ENCODE results near the gene CFAP298. TPM values are rescaled to one million over a fixed set of nuclear protein-coding genes. Genes with fewer than 3 reads are reported as not detected.

Gene CFAP298
- polyA plus RNA-seq, 1 of the 3 experiments (the other 2 are of a cell fraction): 57.8 TPM

- CTCF ChIA-PET: interaction anchor here (1.0 to 2.3 kb wide), 2 partner anchors 40 to 157 kb away, joined by 4 to 6 read pairs; no protein-coding TSS in a partner anchor
These were observed 51.3 kb downstream of the CFAP298 start for GRCh38 chr21:32560896-32561295.

More at GRCh38 chr21:32560896-32561295, 51.3 kb downstream of the CFAP298 start:
- Histone ChIP-seq H3K9me3 (peaks cover 10% of the 10 kb centered on the region; the same call in 1 of the 2 replicates), H3K9ac (no peak overlapping the region), H2AFZ (ENCODE audit: low read depth) (no peak overlapping the region), H3K27ac (ENCODE audit: low read depth in 2 of 2, low read length in 1 of 2) (no peak overlapping the region), H3K4me2 (no peak overlapping the region), H4K20me1 (ENCODE audit: insufficient read depth) (no peaks in the 10 kb centered on the region), H3K4me3 (ENCODE audit: low read depth in 2 of 2, low read length in 1 of 2) (no peak overlapping the region), H3K4me1 (ENCODE audit: control insufficient read depth in 1 of 2, insufficient read depth in 2 of 2, low read depth in 1 of 2, low read length in 1 of 2) (no peaks in the 10 kb centered on the region), H3K79me2 (ENCODE audit: insufficient read depth) (no peaks in the 10 kb centered on the region), H3K9me2 (no peaks in the 10 kb centered on the region), H3F3A (replicated peaks; ENCODE audit: insufficient read depth) (no peaks in the 10 kb centered on the region), H3K36me3 (replicated peaks in 1 of 2; ENCODE audit: control insufficient read depth in 1 of 2, insufficient read depth in 2 of 2, low read length in 1 of 2) (peaks cover 0 to 6% of the 10 kb centered on the region in 2 experiments), H3K27me3 (ENCODE audit: insufficient read depth) (no peaks in the 10 kb centered on the region)
- WGBS (ENCODE audit: low lambda C conversion rate): 94% methylated on average over 3 of the region's 3 CpGs
- POLR2A ChIA-PET: no interaction called here
- no peak for DNase-seq
- TF ChIP-seq RXRA (IDR thresholded peaks at IDR 0.05; ENCODE audit: borderline replicate concordance, low read depth) (no peak), IRF3 (IDR thresholded peaks at IDR 0.05; ENCODE audit: low read depth, low read length) (no peak), TCF12 (IDR thresholded peaks at IDR 0.05) (no peak), EP300 (IDR thresholded peaks at IDR 0.05; ENCODE audit: borderline replicate concordance in 1 of 2, low read depth in 1 of 2, low read length in 1 of 2) (no peak), CHD2 (IDR thresholded peaks at IDR 0.05; ENCODE audit: low read length, partially characterized antibody) (no peak), PBX3 (IDR thresholded peaks at IDR 0.05) (no peak), MXI1 (IDR thresholded peaks at IDR 0.05; ENCODE audit: low read depth, low read length) (no peak), ELF1 (IDR thresholded peaks at IDR 0.05) (no peak), SIN3A (IDR thresholded peaks at IDR 0.05; ENCODE audit: borderline replicate concordance, low read depth, low read length) (no peak), SMC3 (IDR thresholded peaks at IDR 0.05; ENCODE audit: low read depth, low read length) (no peak), NFIC (IDR thresholded peaks at IDR 0.05; ENCODE audit: borderline replicate concordance) (no peak), CTCF (IDR thresholded peaks at IDR 0.05) (no peak), GATA2 (CRISPR knock-in tag; IDR thresholded peaks at IDR 0.05) (no peak), RFX5 (IDR thresholded peaks at IDR 0.05; ENCODE audit: low read length) (no peak), POLR2AphosphoS5 (IDR thresholded peaks at IDR 0.05; ENCODE audit: low read depth, low read length) (no peak), FOSL2 (IDR thresholded peaks at IDR 0.05; ENCODE audit: borderline replicate concordance, low read depth) (no peak), TAF1 (IDR thresholded peaks at IDR 0.05; ENCODE audit: borderline replicate concordance, low read depth, low read length) (no peak), JUND (IDR thresholded peaks at IDR 0.05) (no peak)

Data from SK-N-SH (cell line).